HK-2 (cell line): ENCODE data around the gene CNOT11.
"Not testable (repeated sequence)": the region's sequence is repeated elsewhere in the genome, so short reads cannot be mapped to it uniquely, and the experiment has no call there.

Experiments used
- DNase-seq: peaks from one replicate; pipeline ENCODE4 v3.0.0-alpha.2; 2018; ENCODE audit not compliant: unreplicated experiment

Gene CNOT11

DNA sequence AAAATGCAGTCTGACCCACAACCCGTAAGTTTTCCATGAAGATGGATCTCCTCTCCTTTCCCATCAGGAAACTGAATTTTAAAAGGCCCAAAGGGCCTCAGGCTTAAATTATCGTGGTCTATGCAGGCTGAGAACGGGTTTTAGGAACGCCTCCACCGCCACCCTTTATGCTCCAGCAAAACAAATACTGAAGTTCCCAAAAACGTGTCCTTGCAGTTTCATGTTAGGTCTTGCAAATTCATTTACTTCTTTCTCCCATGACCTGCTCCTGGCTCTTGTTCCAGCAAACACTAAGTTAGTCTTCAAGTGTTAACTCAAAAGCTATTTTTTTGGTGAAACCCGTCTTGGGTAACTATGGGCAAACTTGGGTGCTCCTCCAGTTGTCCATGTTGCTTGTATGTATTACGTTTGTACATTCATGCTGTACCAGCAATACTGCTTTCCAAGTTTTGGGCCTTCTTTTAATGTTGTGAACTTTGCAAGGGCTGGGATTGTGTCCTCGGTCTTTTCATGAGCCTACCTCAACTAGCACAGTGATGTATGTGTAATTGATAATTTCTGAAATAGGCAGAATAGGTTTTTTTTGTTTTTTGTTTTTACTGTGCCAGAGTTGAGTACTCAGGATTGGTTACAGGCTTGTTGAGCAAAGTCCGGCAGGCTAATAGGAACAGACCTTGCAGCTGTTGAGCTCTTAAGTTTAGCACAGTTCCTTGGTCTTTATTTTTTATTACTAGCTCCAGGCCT is 57.6 kb downstream of the CNOT11 start:
- no peak for DNase-seq

- DNase-seq: no peak
Measured at GRCh38 chr2:101310834-101311695, 58.4 kb downstream of the CNOT11 start.

DNA sequence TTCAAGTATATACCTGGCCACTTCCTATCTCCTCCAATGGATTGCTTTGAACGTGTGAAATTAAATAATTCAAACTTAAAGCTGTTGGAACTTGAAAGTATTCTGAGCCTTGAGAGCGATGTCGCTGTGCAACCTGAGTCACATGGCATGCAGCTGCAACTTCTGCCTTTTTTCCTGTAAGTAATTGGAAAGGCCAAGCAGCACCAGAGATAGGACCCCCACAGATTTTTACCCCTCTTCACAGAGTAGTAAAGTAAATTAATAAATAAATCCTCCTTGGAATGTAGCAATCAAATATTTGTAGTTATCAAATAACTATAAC is 59.0 kb downstream of the CNOT11 start:
- DNase-seq: no peak

GRCh38 chr2:101316568-101316967 is 63.9 kb downstream of the CNOT11 start:
- DNase-seq: not testable (repeated sequence)
